Measurements from ENCODE around the gene ACTMAP.

- TF ChIP-seq POLR2AphosphoS5 (IDR thresholded peaks at IDR 0.05): no peak
- TF ChIP-seq, protein P1, sequence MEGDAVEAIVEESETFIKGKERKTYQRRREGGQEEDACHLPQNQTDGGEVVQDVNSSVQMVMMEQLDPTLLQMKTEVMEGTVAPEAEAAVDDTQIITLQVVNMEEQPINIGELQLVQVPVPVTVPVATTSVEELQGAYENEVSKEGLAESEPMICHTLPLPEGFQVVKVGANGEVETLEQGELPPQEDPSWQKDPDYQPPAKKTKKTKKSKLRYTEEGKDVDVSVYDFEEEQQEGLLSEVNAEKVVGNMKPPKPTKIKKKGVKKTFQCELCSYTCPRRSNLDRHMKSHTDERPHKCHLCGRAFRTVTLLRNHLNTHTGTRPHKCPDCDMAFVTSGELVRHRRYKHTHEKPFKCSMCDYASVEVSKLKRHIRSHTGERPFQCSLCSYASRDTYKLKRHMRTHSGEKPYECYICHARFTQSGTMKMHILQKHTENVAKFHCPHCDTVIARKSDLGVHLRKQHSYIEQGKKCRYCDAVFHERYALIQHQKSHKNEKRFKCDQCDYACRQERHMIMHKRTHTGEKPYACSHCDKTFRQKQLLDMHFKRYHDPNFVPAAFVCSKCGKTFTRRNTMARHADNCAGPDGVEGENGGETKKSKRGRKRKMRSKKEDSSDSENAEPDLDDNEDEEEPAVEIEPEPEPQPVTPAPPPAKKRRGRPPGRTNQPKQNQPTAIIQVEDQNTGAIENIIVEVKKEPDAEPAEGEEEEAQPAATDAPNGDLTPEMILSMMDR (IDR thresholded peaks at IDR 0.05): no peak
Observed at GRCh38 chr19:40747536-40747935, 2.7 kb downstream of the ACTMAP start.

All from sigmoid colon (tissue), 4 donors.